H1 (cell line): Measurements from ENCODE around the gene SVIP. TPM values are rescaled to one million over a fixed set of nuclear protein-coding genes. Genes with fewer than 3 reads are reported as not detected.

Experiments
- CTCF ChIA-PET: fragments of 300-600 bp; sonication (Branson Sonifier 250); formaldehyde crosslinking; loops from one replicate; lab custom pipeline; 2021; ENCODE audit not compliant: partially characterized antibody; lab: Charles Lee
- POLR2A ChIA-PET: fragments of 300-600 bp; sonication (Branson Sonifier 250); formaldehyde crosslinking; loops from one replicate; lab custom pipeline; 2021; ENCODE audit warnings: inconsistent platforms; ENCODE audit not compliant: partially characterized antibody; lab: Charles Lee
- DNase-seq, 2 experiments: peaks; one replicate each; pipeline versions ENCODE4 v3.0.0 to v3.0.0-alpha.2; 2010 to 2022; ENCODE audit warnings: low spot score in 2 of 2, low read depth in 1 of 2, mixed read lengths in 1 of 2
- FAIRE-seq: peaks from 2 replicates; lab custom pipeline; 2011; peaks lifted over from hg19 to GRCh38; lab: Jason Lieb, UNC
- H2AFZ ChIP-seq: 2 replicates; pipeline ENCODE4 v1.8.1; 2012; ENCODE audit warnings: low read length, inconsistent platforms
- H2AK5ac ChIP-seq: 2 replicates; pipeline ENCODE4 v1.6.1; 2013; ENCODE audit warnings: low read depth, low read length
- H2BK120ac ChIP-seq: replicated peaks from 2 replicates; pipeline ENCODE3; 2013; ENCODE audit warnings: low read depth, low read length, inconsistent platforms
- H2BK12ac ChIP-seq: 2 replicates; pipeline ENCODE4 v1.6.1; 2013; ENCODE audit warnings: low read depth, low read length
- H2BK15ac ChIP-seq: 2 replicates; pipeline ENCODE4 v1.6.1; 2013; ENCODE audit warnings: low read length
- H2BK20ac ChIP-seq: 2 replicates; pipeline ENCODE4 v1.6.1; 2013; ENCODE audit warnings: low read length
- H2BK5ac ChIP-seq: 2 replicates; pipeline ENCODE4 v1.6.1; 2013; ENCODE audit warnings: low read depth, low read length
- H3K14ac ChIP-seq: 2 replicates; pipeline ENCODE4 v1.6.1; 2013; ENCODE audit warnings: inconsistent platforms; ENCODE audit not compliant: insufficient read length
- H3K18ac ChIP-seq: 2 replicates; pipeline ENCODE4 v1.6.1; 2013; ENCODE audit warnings: low read length; ENCODE audit errors: extremely low read depth
- H3K23ac ChIP-seq: 2 replicates; pipeline ENCODE4 v1.6.1; 2013; ENCODE audit warnings: inconsistent platforms; ENCODE audit not compliant: insufficient read length
- H3K23me2 ChIP-seq: 2 replicates; pipeline ENCODE4 v1.6.1; 2013; ENCODE audit warnings: low read depth, low read length
- H3K27ac ChIP-seq: 2 replicates; pipeline ENCODE4 v1.6.1; 2011; ENCODE audit warnings: low read depth, low read length, inconsistent platforms
- H3K27me3 ChIP-seq, 4 experiments: replicated peaks in 1 of 4; 1 replicate in 1 of 4; 2 replicates in 3 of 4; pipeline versions ENCODE4 v1.6.1 to v1.8.1; 2011 to 2013; ENCODE audit warnings: low read length in 3 of 4, mild to moderate bottlenecking in 3 of 4, inconsistent platforms in 2 of 4, mixed read lengths in 2 of 4, moderate library complexity in 1 of 4; ENCODE audit not compliant: control insufficient read depth in 3 of 4, insufficient read depth in 3 of 4; ENCODE audit errors: extremely low read depth in 1 of 4
- H3K36me3 ChIP-seq, 4 experiments: 2 replicates each; pipeline versions ENCODE4 v1.6.1 to v1.8.1; 2011 to 2013; ENCODE audit warnings: mild to moderate bottlenecking in 4 of 4, low read length in 3 of 4, moderate library complexity in 2 of 4, control low read depth in 1 of 4, inconsistent platforms in 1 of 4; ENCODE audit not compliant: insufficient read depth in 4 of 4, control insufficient read depth in 2 of 4
- H3K4ac ChIP-seq: replicated peaks from 2 replicates; pipeline ENCODE3; 2013; ENCODE audit warnings: low read length, low read depth, mixed read lengths, inconsistent platforms; ENCODE audit not compliant: insufficient read length
- H3K4me1 ChIP-seq, 4 experiments: replicated peaks in 1 of 4; 1 replicate in 1 of 4; 2 replicates in 3 of 4; pipeline versions ENCODE4 v1.6.1 to v1.8.1; 2011 to 2013; ENCODE audit warnings: low read length in 3 of 4, inconsistent platforms in 2 of 4, mixed read lengths in 1 of 4; ENCODE audit not compliant: insufficient read depth in 4 of 4, control insufficient read depth in 3 of 4
- H3K4me2 ChIP-seq, 2 experiments: 2 replicates each; pipeline versions ENCODE4 v1.6.1 to v1.8.1; 2011 to 2013; ENCODE audit warnings: low read depth in 2 of 2, low read length in 2 of 2, control low read depth in 1 of 2, inconsistent platforms in 1 of 2, mild to moderate bottlenecking in 1 of 2; ENCODE audit not compliant: insufficient read depth in 1 of 2
- H3K4me3 ChIP-seq, 4 experiments: fragments of 200-600, 300-600 bp in 1 of 4; sonication (generic), shearing (Covaris generic), sonication (Bioruptor Twin) in 1 of 4; 2 replicates each; pipeline versions ENCODE4 v1.5.1 to v1.8.1; 2011 to 2016; ENCODE audit warnings: low read length in 4 of 4, low read depth in 3 of 4, control low read depth in 2 of 4, inconsistent platforms in 2 of 4, mild to moderate bottlenecking in 2 of 4, mixed read lengths in 1 of 4, moderate library complexity in 1 of 4; ENCODE audit not compliant: insufficient read depth in 2 of 4; ENCODE audit errors: extremely low read depth in 1 of 4
- H3K56ac ChIP-seq: replicated peaks from 2 replicates; pipeline ENCODE3; 2013; ENCODE audit warnings: low read depth, mild to moderate bottlenecking, mixed read lengths, low read length, inconsistent platforms; ENCODE audit not compliant: insufficient read length
- H3K79me1 ChIP-seq: 2 replicates; pipeline ENCODE4 v1.6.1; 2013; ENCODE audit warnings: low read depth, low read length, control low read depth
- H3K79me2 ChIP-seq, 2 experiments: 2 replicates each; pipeline versions ENCODE4 v1.6.1 to v1.8.1; 2012 to 2013; ENCODE audit warnings: low read length in 2 of 2, mild to moderate bottlenecking in 2 of 2, inconsistent platforms in 1 of 2; ENCODE audit not compliant: insufficient read depth in 2 of 2, control insufficient read depth in 1 of 2
- H3K9ac ChIP-seq, 4 experiments: replicated peaks in 1 of 4; 1 replicate in 1 of 4; 2 replicates in 3 of 4; pipeline versions ENCODE4 v1.6.1 to v1.8.1; 2011 to 2013; ENCODE audit warnings: low read depth in 3 of 4, low read length in 3 of 4, control low read depth in 2 of 4, mild to moderate bottlenecking in 2 of 4, moderate library complexity in 2 of 4, inconsistent platforms in 1 of 4; ENCODE audit errors: extremely low read depth in 1 of 4
- H3K9me3 ChIP-seq, 2 experiments: 2 replicates each; pipeline versions ENCODE4 v1.6.1 to v1.8.1; 2012 to 2013; ENCODE audit warnings: mild to moderate bottlenecking in 2 of 2, moderate library complexity in 2 of 2, control low read depth in 1 of 2, inconsistent platforms in 1 of 2, low read depth in 1 of 2, low read length in 1 of 2, mixed read lengths in 1 of 2; ENCODE audit not compliant: insufficient read depth in 2 of 2
- H4K20me1 ChIP-seq, 2 experiments: replicated peaks in 1 of 2; 2 replicates each; pipeline versions ENCODE3 to v1.8.1; 2011 to 2013; ENCODE audit warnings: inconsistent platforms in 2 of 2, low read length in 2 of 2, mild to moderate bottlenecking in 1 of 2; ENCODE audit not compliant: insufficient read depth in 2 of 2, control insufficient read depth in 1 of 2
- H4K5ac ChIP-seq: 2 replicates; pipeline ENCODE4 v1.6.1; 2013; ENCODE audit warnings: low read length, low read depth, mixed read lengths, inconsistent platforms; ENCODE audit not compliant: insufficient read length
- H4K8ac ChIP-seq: 2 replicates; pipeline ENCODE4 v1.8.0; 2013; ENCODE audit warnings: mild to moderate bottlenecking, moderate library complexity, low read length, inconsistent platforms; ENCODE audit not compliant: insufficient read depth; ENCODE audit errors: extremely low read depth
- H4K91ac ChIP-seq: replicated peaks from 2 replicates; pipeline ENCODE3; 2013; ENCODE audit warnings: low read length, mixed read lengths, inconsistent platforms; ENCODE audit not compliant: insufficient read length
- BACH1 ChIP-seq: IDR thresholded peaks from 2 replicates; pipeline ENCODE4 v1.6.1; 2012; ENCODE audit warnings: low read length, improper control_type of control experiment
- KDM4A ChIP-seq: IDR thresholded peaks from one replicate; pipeline ENCODE4 v1.7.1; 2012; ENCODE audit warnings: low read depth, mild to moderate bottlenecking, moderate library complexity, low read length, inconsistent platforms; ENCODE audit not compliant: severe bottlenecking
- KDM5A ChIP-seq: fragments of 200-600 bp; IDR thresholded peaks from 2 replicates; pipeline ENCODE4 v1.7.1; 2012; ENCODE audit warnings: mild to moderate bottlenecking, low read length, inconsistent platforms, mixed read lengths
- MAX ChIP-seq: IDR thresholded peaks from 2 replicates; pipeline ENCODE4 v1.6.1; 2012; ENCODE audit warnings: inconsistent platforms
- NANOG ChIP-seq: IDR thresholded peaks from 2 replicates; pipeline ENCODE4 v1.6.1; 2011; ENCODE audit warnings: low read length, low read depth, mild to moderate bottlenecking, inconsistent platforms; ENCODE audit not compliant: insufficient read depth, poor library complexity, severe bottlenecking
- POLR2A ChIP-seq, 2 experiments: IDR thresholded peaks; 1 replicate in 1 of 2; 2 replicates in 1 of 2; pipeline ENCODE4 v1.6.1; 2011; ENCODE audit warnings: low read depth in 2 of 2, low read length in 2 of 2, mild to moderate bottlenecking in 2 of 2; ENCODE audit errors: control extremely low read depth in 1 of 2
- RXRA ChIP-seq: IDR thresholded peaks from 2 replicates; pipeline ENCODE4 v1.6.1; 2011; ENCODE audit warnings: low read depth, mild to moderate bottlenecking, low read length, moderate library complexity; ENCODE audit not compliant: insufficient read depth
- SAP30 ChIP-seq: fragments of 300-600 bp; sonication (generic); IDR thresholded peaks from 2 replicates; pipeline ENCODE4 v1.7.1; 2012; ENCODE audit warnings: low read length, moderate library complexity, mild to moderate bottlenecking, inconsistent platforms; ENCODE audit not compliant: insufficient read depth, insufficient replicate concordance
- SIN3A ChIP-seq, 2 experiments: IDR thresholded peaks in 1 of 2; conservative IDR thresholded peaks in 1 of 2; 2 replicates each; pipeline ENCODE4 v1.6.1; 2011 to 2012; ENCODE audit warnings: low read length in 2 of 2, improper control_type of control experiment in 1 of 2, low read depth in 1 of 2, mild to moderate bottlenecking in 1 of 2
- SUZ12 ChIP-seq: fragments of 200-600 bp; sonication (generic); IDR thresholded peaks from 2 replicates; pipeline ENCODE4 v1.6.1; 2012; ENCODE audit warnings: mild to moderate bottlenecking, inconsistent platforms, low read length, moderate library complexity, mixed read lengths
- TAF1 ChIP-seq: IDR thresholded peaks from 2 replicates; pipeline ENCODE4 v1.6.1; 2011; ENCODE audit warnings: mild to moderate bottlenecking, low read depth, low read length
- TAF7 ChIP-seq: optimal IDR thresholded peaks from 2 replicates; pipeline ENCODE3; 2011; ENCODE audit warnings: low read depth, mild to moderate bottlenecking, inconsistent platforms, low read length, moderate library complexity, borderline replicate concordance
- WGBS, 2 experiments: shearing (Covaris generic) in 1 of 2; methylation state at CpG; one replicate each; pipeline versions ENCODE4 v1.1.6 to v1.1.7; 2013 to 2015; ENCODE audit warnings: low lambda C conversion rate in 2 of 2, mixed read lengths in 2 of 2, inconsistent platforms in 1 of 2, low coverage in 1 of 2, missing lambda C conversion rate in 1 of 2; ENCODE audit not compliant: insufficient replicate concordance in 2 of 2, insufficient coverage in 1 of 2, insufficient read length in 1 of 2; ENCODE audit errors: extremely low coverage in 1 of 2, missing lambda C conversion rate in 1 of 2; 5-methylcytosine and 5-hydroxymethylcytosine counted together
- polyA plus RNA-seq, 7 experiments: library from polyadenylated mRNA; depleted of rRNA in 3 of 7; stranded (reverse) in 5 of 7; unstranded in 2 of 7; fragments of >200 nt in 5 of 7; fragments of 200-250 nt in 2 of 7; gene quantifications; 1 replicate in 5 of 7; 2 replicates in 1 of 7; 4 replicates in 1 of 7; pipeline versions ENCODE4 v1.2.1 to v1.2.3, GENCODE V29; 2011 to 2013; ENCODE audit warnings: missing spikeins in 2 of 7, mixed read lengths in 2 of 7
- total RNA-seq: library from RNA; stranded (reverse); fragmentation: NEBNext Ultra II Directional; extraction: Animal tissue kit (Norgen Biotek cat#: 25700); gene quantifications from 2 replicates; pipeline ENCODE4 v1.2.1, GENCODE V29; 2021

The SVIP gene
- total and polyA plus RNA-seq, 2 of the 8 experiments (the other 6 are each of a cell fraction or from before 2014, with no cell fraction given), result 1.2 to 11.4 TPM

GRCh38 chr11:22846726-22847125 lies 17.1 kb upstream of the SVIP start:
- no peak overlapping the region for H2BK5ac ChIP-seq
- no peak overlapping the region for H3K23ac ChIP-seq
- H3K4ac ChIP-seq, result no peak overlapping the region
- H4K5ac ChIP-seq, result no peak overlapping the region
- no peaks in the 10 kb centered on the region for H3K27me3 ChIP-seq
- H2BK12ac ChIP-seq, result no peak overlapping the region
- H2BK120ac ChIP-seq, result no peak overlapping the region
- H3K79me2 ChIP-seq, result no peaks in the 10 kb centered on the region
- POLR2A ChIA-PET, result no interaction called here
- TF ChIP-seq RXRA, result no peak
- TF ChIP-seq SAP30, result no peak
- TF ChIP-seq POLR2A (IDR thresholded peaks at IDR 0.05; ENCODE audit: control extremely low read depth in 1 of 2, low read depth in 2 of 2, low read length in 2 of 2), result no peak
- TF ChIP-seq TAF7, result no peak
- TF ChIP-seq KDM4A, result no peak
- no peak for TF ChIP-seq MAX
- no peak for TF ChIP-seq SIN3A (conservative IDR thresholded peaks at IDR 0.05 in 1 of 2, IDR thresholded peaks at IDR 0.05 in 1 of 2; ENCODE audit: low read depth in 1 of 2, low read length in 2 of 2)
- no peak for TF ChIP-seq TAF1
- no peak for TF ChIP-seq NANOG
- no peak for TF ChIP-seq BACH1
- no peak for TF ChIP-seq KDM5A
- no peak for TF ChIP-seq SUZ12
- H4K20me1 ChIP-seq, result no peaks in the 10 kb centered on the region
- 92% methylated on average over 1 of the region's 1 CpG; no CpG with 5 or more reads in 1 of the 2 experiments for WGBS, 2 experiments
- no peak overlapping the region for H3K9ac ChIP-seq
- H3K9me3 ChIP-seq, result 0 out of 4 replicates have a peak, but pooled peaks cover 0 to 4% of the 10 kb centered on the region in 2 experiments
- FAIRE-seq, result no peak
- no peak overlapping the region for H4K8ac ChIP-seq
- no peak overlapping the region for H3K18ac ChIP-seq
- H3K56ac ChIP-seq, result no peak overlapping the region
- H2AFZ ChIP-seq, result no peak overlapping the region
- no peak overlapping the region for H2BK15ac ChIP-seq
- H4K91ac ChIP-seq, result no peak overlapping the region
- no peak overlapping the region for H3K14ac ChIP-seq
- CTCF ChIA-PET, result no interaction called here
- no peak for DNase-seq
- H3K27ac ChIP-seq, result no peak overlapping the region
- H3K4me2 ChIP-seq, result no peak overlapping the region
- no peaks in the 10 kb centered on the region for H3K23me2 ChIP-seq
- H3K4me3 ChIP-seq, result no peak overlapping the region
- H3K4me1 ChIP-seq, result no peaks in the 10 kb centered on the region
- H3K36me3 ChIP-seq, result no peaks in the 10 kb centered on the region
- no peaks in the 10 kb centered on the region for H3K79me1 ChIP-seq
- no peak overlapping the region for H2AK5ac ChIP-seq
- no peak overlapping the region for H2BK20ac ChIP-seq
